H1 (cell line): Measurements from ENCODE around the gene AKIRIN1.
"Not testable (repeated sequence)": the region's sequence is repeated elsewhere in the genome, so short reads cannot be mapped to it uniquely, and the experiment has no call there.

Experiments used
- BACH1 ChIP-seq: IDR thresholded peaks from 2 replicates; pipeline ENCODE4 v1.6.1; 2012; ENCODE audit warnings: low read length, improper control_type of control experiment
- CEBPB ChIP-seq: IDR thresholded peaks from 2 replicates; pipeline ENCODE4 v1.6.1; 2012; ENCODE audit warnings: low read depth, low read length
- EZH2 ChIP-seq: fragments of 200-600 bp; sonication (generic); IDR thresholded peaks from 2 replicates; pipeline ENCODE4 v1.7.1; 2012; ENCODE audit warnings: low read depth, mild to moderate bottlenecking, moderate library complexity, low read length, inconsistent platforms; ENCODE audit not compliant: severe bottlenecking
- GABPA ChIP-seq: IDR thresholded peaks from 2 replicates; pipeline ENCODE4 v1.6.1; 2011; ENCODE audit warnings: mild to moderate bottlenecking, low read length, moderate library complexity, borderline replicate concordance; ENCODE audit not compliant: insufficient read depth
- KDM1A ChIP-seq: fragments of 200-600, 300-600 bp; sonication (generic); IDR thresholded peaks from 2 replicates; pipeline ENCODE4 v1.7.1; 2016; ENCODE audit warnings: mild to moderate bottlenecking, low read length, borderline replicate concordance
- KDM5A ChIP-seq: fragments of 200-600 bp; IDR thresholded peaks from 2 replicates; pipeline ENCODE4 v1.7.1; 2012; ENCODE audit warnings: mild to moderate bottlenecking, low read length, inconsistent platforms, mixed read lengths
- NRF1 ChIP-seq: IDR thresholded peaks from 2 replicates; pipeline ENCODE4 v1.6.1; 2011; ENCODE audit warnings: mild to moderate bottlenecking, low read depth, low read length, improper control_type of control experiment
- POLR2A ChIP-seq, 2 experiments: IDR thresholded peaks; 1 replicate in 1 of 2; 2 replicates in 1 of 2; pipeline ENCODE4 v1.6.1; 2011; ENCODE audit warnings: low read depth in 2 of 2, low read length in 2 of 2, mild to moderate bottlenecking in 2 of 2; ENCODE audit errors: control extremely low read depth in 1 of 2
- POLR2AphosphoS5 ChIP-seq: IDR thresholded peaks from 2 replicates; pipeline ENCODE4 v1.6.1; 2011; ENCODE audit warnings: low read depth, low read length
- RNF2 ChIP-seq: fragments of 200-900, 300-1000 bp; sonication (generic); IDR thresholded peaks from 2 replicates; pipeline ENCODE4 v1.7.1; 2016; ENCODE audit warnings: borderline replicate concordance, low read depth, mild to moderate bottlenecking, antibody characterized with exemption, low read length; ENCODE audit not compliant: poor library complexity, severe bottlenecking; ENCODE audit errors: missing control alignments
- SIN3A ChIP-seq, 2 experiments: IDR thresholded peaks in 1 of 2; conservative IDR thresholded peaks in 1 of 2; 2 replicates each; pipeline ENCODE4 v1.6.1; 2011 to 2012; ENCODE audit warnings: low read length in 2 of 2, improper control_type of control experiment in 1 of 2, low read depth in 1 of 2, mild to moderate bottlenecking in 1 of 2
- TCF12 ChIP-seq: IDR thresholded peaks from 2 replicates; pipeline ENCODE4 v1.6.1; 2011; ENCODE audit warnings: low read depth, mild to moderate bottlenecking, low read length
- YY1 ChIP-seq: IDR thresholded peaks from 2 replicates; pipeline ENCODE4 v1.6.1; 2011; ENCODE audit warnings: low read depth, mild to moderate bottlenecking, low read length
- TF ChIP-seq, protein P1 (sequence below), 3 experiments: IDR thresholded peaks; 1 replicate in 2 of 3; 2 replicates in 1 of 3; pipeline versions ENCODE4 v1.5.1 to v1.6.1; 2011; ENCODE audit warnings: low read length in 3 of 3, mild to moderate bottlenecking in 3 of 3, inconsistent platforms in 2 of 3, low read depth in 1 of 3, moderate library complexity in 1 of 3; ENCODE audit not compliant: insufficient read depth in 1 of 3; ENCODE audit errors: control extremely low read depth in 1 of 3

DNA sequence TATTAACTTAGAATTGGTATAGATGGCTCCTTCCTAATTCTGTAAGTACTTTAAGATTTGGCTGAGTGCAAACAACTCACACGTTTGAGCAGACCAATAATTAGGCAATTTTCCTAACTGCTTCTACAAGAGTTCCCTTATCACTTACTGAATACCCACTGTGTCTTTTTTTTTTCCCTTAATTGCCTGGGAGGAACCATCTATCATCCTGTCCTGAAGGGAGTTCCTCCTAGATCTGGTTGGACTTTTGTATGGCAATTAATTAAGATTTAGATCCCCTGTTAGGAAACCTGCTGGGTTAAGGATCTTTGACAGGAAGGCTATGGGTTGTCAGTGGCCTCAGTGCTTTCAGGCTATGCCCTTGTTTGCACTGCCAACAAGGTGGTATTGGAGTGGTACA lies 11.7 kb upstream of the AKIRIN1 start:
- TF ChIP-seq POLR2AphosphoS5; TCF12; YY1; KDM5A; SIN3A (conservative IDR thresholded peaks at IDR 0.05 in 1 of 2, IDR thresholded peaks at IDR 0.05 in 1 of 2; ENCODE audit: low read depth in 1 of 2, low read length in 2 of 2); CEBPB; EZH2; KDM1A; GABPA; BACH1; RNF2; NRF1; POLR2A (IDR thresholded peaks at IDR 0.05; ENCODE audit: control extremely low read depth in 1 of 2, low read depth in 2 of 2, low read length in 2 of 2): not testable (repeated sequence)
- TF ChIP-seq, protein P1, sequence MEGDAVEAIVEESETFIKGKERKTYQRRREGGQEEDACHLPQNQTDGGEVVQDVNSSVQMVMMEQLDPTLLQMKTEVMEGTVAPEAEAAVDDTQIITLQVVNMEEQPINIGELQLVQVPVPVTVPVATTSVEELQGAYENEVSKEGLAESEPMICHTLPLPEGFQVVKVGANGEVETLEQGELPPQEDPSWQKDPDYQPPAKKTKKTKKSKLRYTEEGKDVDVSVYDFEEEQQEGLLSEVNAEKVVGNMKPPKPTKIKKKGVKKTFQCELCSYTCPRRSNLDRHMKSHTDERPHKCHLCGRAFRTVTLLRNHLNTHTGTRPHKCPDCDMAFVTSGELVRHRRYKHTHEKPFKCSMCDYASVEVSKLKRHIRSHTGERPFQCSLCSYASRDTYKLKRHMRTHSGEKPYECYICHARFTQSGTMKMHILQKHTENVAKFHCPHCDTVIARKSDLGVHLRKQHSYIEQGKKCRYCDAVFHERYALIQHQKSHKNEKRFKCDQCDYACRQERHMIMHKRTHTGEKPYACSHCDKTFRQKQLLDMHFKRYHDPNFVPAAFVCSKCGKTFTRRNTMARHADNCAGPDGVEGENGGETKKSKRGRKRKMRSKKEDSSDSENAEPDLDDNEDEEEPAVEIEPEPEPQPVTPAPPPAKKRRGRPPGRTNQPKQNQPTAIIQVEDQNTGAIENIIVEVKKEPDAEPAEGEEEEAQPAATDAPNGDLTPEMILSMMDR (IDR thresholded peaks at IDR 0.05; ENCODE audit: control extremely low read depth in 1 of 3, insufficient read depth in 1 of 3, low read depth in 1 of 3, low read length in 3 of 3): not testable (repeated sequence)
